SK-N-MC (cell line): ENCODE results near the gene POU4F3.

Source experiments
- EZH2 ChIP-seq: fragments of 200-600 bp; sonication (generic); IDR thresholded peaks from one replicate; pipeline ENCODE4 v1.6.1; 2017; ENCODE audit warnings: antibody characterized with exemption
- FOXP2 ChIP-seq: optimal IDR thresholded peaks from 2 replicates; pipeline ENCODE3; 2011; ENCODE audit warnings: mild to moderate bottlenecking, moderate library complexity; ENCODE audit not compliant: insufficient read depth; ENCODE audit errors: extremely low read length, control extremely low read depth
- POLR2AphosphoS5 ChIP-seq: IDR thresholded peaks from 2 replicates; pipeline ENCODE4 v1.6.1; 2012; ENCODE audit warnings: mild to moderate bottlenecking, low read depth, low read length, borderline replicate concordance

DNA sequence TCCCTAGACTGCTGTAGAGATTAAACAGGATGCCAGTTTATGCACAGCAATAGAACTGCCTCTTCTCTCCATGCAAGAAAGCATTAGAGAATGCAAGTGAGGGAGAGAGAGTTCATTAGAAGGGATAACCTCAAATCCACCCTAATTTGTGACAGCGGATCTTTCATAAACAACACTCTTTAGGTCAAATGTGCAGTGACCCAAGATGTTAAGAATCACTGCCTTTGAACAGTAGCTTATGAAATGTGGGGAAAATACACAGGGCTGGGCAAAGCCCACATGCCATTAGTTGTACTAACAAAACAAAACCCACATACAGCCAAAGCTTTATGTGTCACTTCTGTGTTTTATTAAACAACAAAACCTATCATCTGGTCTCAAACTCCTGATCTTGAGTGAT is 36.2 kb upstream of the POU4F3 start:
- no peak for TF ChIP-seq EZH2
- no peak for TF ChIP-seq POLR2AphosphoS5
- TF ChIP-seq FOXP2: no peak
